Stomach (tissue), 4 donors: ENCODE results near the gene ZBTB17.

Experiments used
- CTCF ChIP-seq, 7 experiments: fragments of 450-650 bp in 4 of 7; fragments of 200-600 bp in 3 of 7; sonication (generic) in 3 of 7; IDR thresholded peaks; one replicate each; pipeline ENCODE4 v1.5.1; 2016 to 2019; ENCODE audit warnings: antibody characterized with exemption in 7 of 7, control low read depth in 2 of 7, mild to moderate bottlenecking in 1 of 7
- EP300 ChIP-seq: sonication (generic); formaldehyde crosslinking; IDR thresholded peaks from one replicate; pipeline ENCODE4 v1.6.1; 2017; ENCODE audit warnings: antibody characterized with exemption
- POLR2A ChIP-seq, 4 donors: fragments of 450-650 bp; IDR thresholded peaks; one replicate each; pipeline ENCODE4 v1.6.1; 2016; ENCODE audit warnings: antibody characterized with exemption in 4 of 4, control low read depth in 2 of 4, mild to moderate bottlenecking in 1 of 4, moderate library complexity in 1 of 4

GRCh38 chr1:15957221-15958095, 18.4 kb downstream of the ZBTB17 start:
- TF ChIP-seq CTCF (IDR thresholded peaks at IDR 0.05) (no peak), POLR2A (IDR thresholded peaks at IDR 0.05) (no peak), EP300 (no peak)
